Neuronal stem cell (in vitro differentiated cells): ENCODE data around the gene GIGYF2.

ENCODE experiments used
- DNase-seq: peaks from one replicate; pipeline ENCODE4 v3.0.0-alpha.2; 2013; ENCODE audit warnings: low spot score
- H2AFZ ChIP-seq: one replicate; pipeline ENCODE4 v1.6.1; 2013; ENCODE audit warnings: mild to moderate bottlenecking, low read length, inconsistent platforms
- H2AK5ac ChIP-seq: 2 replicates; pipeline ENCODE4 v1.6.1; 2013; ENCODE audit warnings: low read depth, mild to moderate bottlenecking, inconsistent platforms, low read length, moderate library complexity, mixed read lengths
- H2BK120ac ChIP-seq: 2 replicates; pipeline ENCODE4 v1.6.1; 2013; ENCODE audit warnings: low read depth, mild to moderate bottlenecking, inconsistent platforms, low read length, moderate library complexity, mixed read lengths
- H2BK12ac ChIP-seq: one replicate; pipeline ENCODE4 v1.6.1; 2013; ENCODE audit warnings: low read length, inconsistent platforms
- H2BK15ac ChIP-seq: 2 replicates; pipeline ENCODE4 v1.6.1; 2013; ENCODE audit warnings: mild to moderate bottlenecking, low read length, inconsistent platforms, mixed read lengths
- H2BK5ac ChIP-seq: one replicate; pipeline ENCODE4 v1.6.1; 2013; ENCODE audit warnings: inconsistent platforms, mild to moderate bottlenecking, low read length, moderate library complexity
- H3K14ac ChIP-seq: one replicate; pipeline ENCODE4 v1.6.1; 2013; ENCODE audit warnings: low read length, inconsistent platforms
- H3K18ac ChIP-seq: 2 replicates; pipeline ENCODE4 v1.6.1; 2013; ENCODE audit warnings: low read length, inconsistent platforms
- H3K23ac ChIP-seq: 2 replicates; pipeline ENCODE4 v1.6.1; 2013; ENCODE audit warnings: low read depth, mild to moderate bottlenecking, mixed read lengths, low read length, inconsistent platforms; ENCODE audit not compliant: poor library complexity
- H3K27ac ChIP-seq: replicated peaks from 3 replicates; pipeline ENCODE4 v1.5.1; 2013; ENCODE audit warnings: low read length, inconsistent platforms
- H3K27me3 ChIP-seq, 3 experiments: 2 replicates each; pipeline ENCODE4 v1.6.1; 2013; ENCODE audit warnings: low read length in 3 of 3, mild to moderate bottlenecking in 2 of 3, inconsistent platforms in 1 of 3, low read depth in 1 of 3, mixed read lengths in 1 of 3, moderate library complexity in 1 of 3; ENCODE audit not compliant: control insufficient read depth in 3 of 3, insufficient read depth in 3 of 3
- H3K36me3 ChIP-seq, 2 donors: replicated peaks in 1 of 2; 2 replicates each; pipeline ENCODE4 v1.6.1; 2013; ENCODE audit warnings: low read length in 2 of 2; ENCODE audit not compliant: control insufficient read depth in 2 of 2, insufficient read depth in 2 of 2
- H3K4ac ChIP-seq: 2 replicates; pipeline ENCODE4 v1.6.1; 2013; ENCODE audit warnings: inconsistent platforms, mild to moderate bottlenecking, low read length, moderate library complexity
- H3K4me1 ChIP-seq, 2 donors: 1 replicate in 1 of 2; 2 replicates in 1 of 2; pipeline ENCODE4 v1.6.1; 2013; ENCODE audit warnings: low read length in 2 of 2, low read depth in 1 of 2; ENCODE audit not compliant: control insufficient read depth in 2 of 2, insufficient read depth in 1 of 2
- H3K4me2 ChIP-seq: one replicate; pipeline ENCODE4 v1.6.1; 2013; ENCODE audit warnings: mild to moderate bottlenecking, low read length, inconsistent platforms; ENCODE audit not compliant: insufficient read depth, poor library complexity, severe bottlenecking
- H3K4me3 ChIP-seq, 2 donors: 2 replicates each; pipeline ENCODE4 v1.5.1; 2013; ENCODE audit warnings: low read length in 2 of 2, mild to moderate bottlenecking in 2 of 2, inconsistent platforms in 1 of 2, moderate library complexity in 1 of 2
- H3K79me1 ChIP-seq: one replicate; pipeline ENCODE4 v1.6.1; 2013; ENCODE audit warnings: low read depth, mild to moderate bottlenecking, inconsistent platforms, low read length, moderate library complexity
- H3K9ac ChIP-seq: one replicate; pipeline ENCODE4 v1.6.1; 2013; ENCODE audit warnings: mild to moderate bottlenecking, low read depth, low read length, inconsistent platforms; ENCODE audit not compliant: poor library complexity
- H3K9me3 ChIP-seq, 2 donors: replicated peaks in 1 of 2; 2 replicates each; pipeline versions ENCODE3 to v1.6.1; 2013; ENCODE audit warnings: low read length in 2 of 2, mild to moderate bottlenecking in 2 of 2, inconsistent platforms in 1 of 2, low read depth in 1 of 2, mixed read lengths in 1 of 2, moderate library complexity in 1 of 2; ENCODE audit not compliant: control insufficient read depth in 2 of 2, insufficient read depth in 1 of 2
- H4K8ac ChIP-seq: one replicate; pipeline ENCODE4 v1.6.1; 2013; ENCODE audit warnings: low read depth, mild to moderate bottlenecking, inconsistent platforms, low read length, moderate library complexity
- H4K91ac ChIP-seq: one replicate; pipeline ENCODE4 v1.6.1; 2013; ENCODE audit warnings: low read length, low read depth, mild to moderate bottlenecking, inconsistent platforms; ENCODE audit not compliant: poor library complexity
- WGBS, 2 donors: extraction: QIAGEN DNeasy Blood & Tissue Kit; methylation state at CpG; one replicate each; pipeline ENCODE4 v1.1.7; 2013; ENCODE audit warnings: missing lambda C conversion rate in 2 of 2, mixed read lengths in 1 of 2; ENCODE audit not compliant: insufficient read length in 2 of 2, insufficient replicate concordance in 1 of 2; ENCODE audit errors: extremely low coverage in 2 of 2; 5-methylcytosine and 5-hydroxymethylcytosine counted together

The GIGYF2 gene

DNA sequence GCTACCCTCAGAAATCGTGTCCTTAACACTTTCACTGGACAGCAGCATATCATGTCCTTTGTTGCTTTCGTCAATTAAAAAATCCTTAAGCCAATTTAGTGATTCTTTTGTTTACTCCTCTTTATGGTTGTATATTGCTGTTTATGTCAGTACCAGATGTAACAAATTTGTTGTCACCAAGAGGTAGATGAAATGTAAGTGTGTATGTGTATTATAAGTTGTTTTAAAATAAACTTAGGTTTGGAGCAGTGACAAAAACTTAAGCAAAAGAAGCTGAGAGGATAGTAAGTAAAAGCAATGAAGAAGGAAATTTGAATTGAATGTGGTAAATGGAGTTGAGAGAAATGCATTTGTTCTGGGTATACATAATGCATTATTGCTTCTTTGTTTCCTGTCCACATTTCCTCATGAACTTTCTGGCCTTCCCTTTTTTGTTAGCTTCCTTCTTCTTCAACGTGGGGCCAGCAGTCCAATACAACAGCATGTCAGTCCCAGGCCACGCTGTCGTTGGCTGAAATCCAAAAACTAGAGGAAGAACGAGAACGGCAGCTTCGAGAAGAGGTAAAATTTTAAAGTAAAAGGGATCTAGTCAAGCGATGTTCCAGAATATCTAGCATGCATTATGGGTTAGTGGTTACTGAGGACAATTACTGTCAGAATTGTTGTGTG is 142.4 kb downstream of the GIGYF2 start:
- no peak overlapping the region for H2AFZ ChIP-seq
- no peak overlapping the region for H2BK5ac ChIP-seq
- H3K9me3 ChIP-seq: no peaks in the 10 kb centered on the region
- H2BK12ac ChIP-seq: no peak overlapping the region
- H3K79me1 ChIP-seq: peaks cover 2% of the 10 kb centered on the region
- H3K18ac ChIP-seq: no peak overlapping the region
- no peak overlapping the region for H2AK5ac ChIP-seq
- peaks cover 25 to 89% of the 10 kb centered on the region in 2 donors for H3K36me3 ChIP-seq
- H2BK15ac ChIP-seq: no peak overlapping the region
- H4K91ac ChIP-seq: no peak overlapping the region
- no peak overlapping the region for H3K9ac ChIP-seq
- H3K14ac ChIP-seq: no peak overlapping the region
- H4K8ac ChIP-seq: no peak overlapping the region
- H3K23ac ChIP-seq: no peak overlapping the region
- H3K27ac ChIP-seq: no peak overlapping the region
- H3K27me3 ChIP-seq: no peaks in the 10 kb centered on the region
- no peak overlapping the region for H3K4me3 ChIP-seq
- no peak overlapping the region for H3K4ac ChIP-seq
- no peak overlapping the region for H2BK120ac ChIP-seq
- H3K4me2 ChIP-seq: no peak overlapping the region
- no peaks in the 10 kb centered on the region for H3K4me1 ChIP-seq
- WGBS, 2 donors: no CpG with 5 or more reads among the region's 9 CpGs
- DNase-seq: no peak

DNA sequence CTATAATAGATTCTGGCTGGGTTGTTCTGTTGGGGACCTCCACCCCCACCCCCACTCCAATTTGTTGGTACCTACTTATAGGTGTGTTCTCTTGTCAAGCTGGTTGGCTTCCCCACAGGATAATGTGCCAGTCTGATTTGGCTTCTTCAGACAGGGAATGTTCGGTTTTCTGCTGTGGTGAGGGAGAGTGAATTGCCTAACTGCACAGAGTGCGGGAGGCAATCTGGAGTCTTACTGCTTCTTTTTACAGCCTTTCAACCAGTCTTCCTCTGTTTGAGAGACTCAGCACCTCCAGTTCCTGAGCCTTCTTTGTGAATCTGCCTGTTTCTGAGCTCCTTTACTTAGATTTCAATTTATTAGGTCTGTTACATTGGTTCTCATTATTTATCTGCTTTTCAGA is 145.6 kb downstream of the GIGYF2 start:
- no peak overlapping the region for H3K18ac ChIP-seq
- H3K23ac ChIP-seq: no peak overlapping the region
- no peak overlapping the region for H2BK12ac ChIP-seq
- H2BK120ac ChIP-seq: no peak overlapping the region
- no peaks in the 10 kb centered on the region for H3K27me3 ChIP-seq
- no peak overlapping the region for H3K9ac ChIP-seq
- no peak overlapping the region for H3K4ac ChIP-seq
- no peak overlapping the region for H4K8ac ChIP-seq
- no peak overlapping the region for H3K27ac ChIP-seq
- no peak overlapping the region for H3K14ac ChIP-seq
- H2AK5ac ChIP-seq: no peak overlapping the region
- H4K91ac ChIP-seq: no peak overlapping the region
- no CpG with 5 or more reads among the region's 2 CpGs for WGBS, 2 donors
- no peak overlapping the region for H2BK5ac ChIP-seq
- H2BK15ac ChIP-seq: no peak overlapping the region
- peaks cover 28 to 94% of the 10 kb centered on the region in 2 donors for H3K36me3 ChIP-seq
- no peaks in the 10 kb centered on the region for H3K4me1 ChIP-seq
- DNase-seq: no peak
- peaks cover 2% of the 10 kb centered on the region for H3K79me1 ChIP-seq
- H2AFZ ChIP-seq: no peak overlapping the region
- no peaks in the 10 kb centered on the region for H3K9me3 ChIP-seq
- no peak overlapping the region for H3K4me3 ChIP-seq
- H3K4me2 ChIP-seq: no peak overlapping the region

DNA sequence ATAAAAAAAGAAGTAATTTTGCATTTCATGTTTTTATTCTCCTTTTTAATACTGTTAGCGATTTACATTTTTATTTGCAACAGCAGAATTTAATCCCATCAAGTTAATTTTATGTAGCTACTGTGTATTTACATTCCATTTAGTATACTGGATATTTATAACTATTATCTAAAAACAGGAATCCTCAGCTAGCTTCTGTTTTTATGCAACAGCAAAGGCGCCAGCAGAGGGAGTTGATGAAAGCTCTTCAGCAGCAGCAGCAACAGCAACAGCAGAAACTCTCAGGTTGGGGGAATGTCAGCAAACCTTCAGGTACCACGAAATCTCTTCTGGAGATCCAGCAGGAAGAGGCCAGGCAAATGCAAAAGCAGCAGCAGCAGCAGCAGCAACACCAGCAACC is 146.7 kb downstream of the GIGYF2 start:
- no peak overlapping the region for H3K4me3 ChIP-seq
- H4K91ac ChIP-seq: no peak overlapping the region
- H3K14ac ChIP-seq: no peak overlapping the region
- no peak overlapping the region for H2AFZ ChIP-seq
- no peak overlapping the region for H2BK12ac ChIP-seq
- H4K8ac ChIP-seq: no peak overlapping the region
- no peak overlapping the region for H3K4me2 ChIP-seq
- no peak overlapping the region for H2BK120ac ChIP-seq
- no peak overlapping the region for H3K18ac ChIP-seq
- DNase-seq: no peak
- no peak overlapping the region for H2BK5ac ChIP-seq
- H3K79me1 ChIP-seq: peaks cover 2% of the 10 kb centered on the region
- H3K23ac ChIP-seq: no peak overlapping the region
- H2AK5ac ChIP-seq: no peak overlapping the region
- H3K27ac ChIP-seq: no peak overlapping the region
- no peaks in the 10 kb centered on the region for H3K4me1 ChIP-seq
- no peaks in the 10 kb centered on the region for H3K9me3 ChIP-seq
- H3K36me3 ChIP-seq: peaks cover 24 to 94% of the 10 kb centered on the region in 2 donors
- H3K27me3 ChIP-seq: no peaks in the 10 kb centered on the region
- H3K4ac ChIP-seq: no peak overlapping the region
- no peak overlapping the region for H2BK15ac ChIP-seq
- no peak overlapping the region for H3K9ac ChIP-seq
- no CpG with 5 or more reads among the region's 3 CpGs for WGBS, 2 donors

DNA sequence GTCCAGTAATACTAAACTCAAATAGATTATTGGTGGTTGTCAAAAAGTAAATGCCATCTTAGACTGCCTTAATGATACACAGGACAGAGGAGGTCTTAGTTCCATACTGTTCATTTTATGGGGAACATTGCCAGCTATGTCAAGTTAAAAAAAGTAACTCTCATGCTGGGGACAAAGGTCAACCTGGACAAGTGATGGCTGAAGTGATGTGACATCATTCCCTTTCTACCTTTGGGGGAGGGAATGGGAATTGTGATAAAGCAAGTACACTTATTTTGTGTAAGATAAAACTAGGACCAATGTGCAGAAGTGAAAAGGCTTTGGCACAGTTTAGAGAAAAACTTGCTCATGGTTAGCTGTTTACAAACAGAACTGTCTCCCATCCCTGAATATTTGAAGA is 148.9 kb downstream of the GIGYF2 start:
- Histone ChIP-seq H3K14ac (no peak overlapping the region), H2AK5ac (no peak overlapping the region), H3K9me3 (no peaks in the 10 kb centered on the region), H3K4me1 (no peaks in the 10 kb centered on the region), H3K9ac (no peak overlapping the region), H4K8ac (no peak overlapping the region), H3K27me3 (no peaks in the 10 kb centered on the region), H2BK120ac (no peak overlapping the region), H3K23ac (no peak overlapping the region), H3K4me2 (no peak overlapping the region), H4K91ac (no peak overlapping the region), H3K79me1 (peaks cover 2% of the 10 kb centered on the region), H3K18ac (no peak overlapping the region), H2BK12ac (no peak overlapping the region), H3K4ac (no peak overlapping the region), H3K36me3 (peaks cover 30 to 94% of the 10 kb centered on the region in 2 donors), H2BK5ac (no peak overlapping the region), H2BK15ac (no peak overlapping the region), H3K27ac (no peak overlapping the region), H2AFZ (no peak overlapping the region), H3K4me3 (no peak overlapping the region)
- no peak for DNase-seq
